Activated CD8-positive, alpha-beta T cell treated with anti-CD3 and anti-CD28 coated beads for 36 hours (primary cell): Measurements from ENCODE around the gene CDH8. TPM values are rescaled to one million over a fixed set of nuclear protein-coding genes. Genes with fewer than 3 reads are reported as not detected.

Experiments
- ATAC-seq: fragments of 200-7000 bp; cut with Tn5 transposase; one replicate; pipeline ENCODE4 v1.10.0; 2021; ENCODE audit warnings: mild to moderate bottlenecking, moderate library complexity
- CTCF ChIA-PET: fragments of 350-600 bp; sonication (Branson Sonifier 250); formaldehyde crosslinking; loops from one replicate; lab custom pipeline; 2021; ENCODE audit warnings: antibody characterized with exemption; lab: Charles Lee
- POLR2A ChIA-PET: fragments of 350-600 bp; sonication (Branson Sonifier 250); formaldehyde crosslinking; loops from one replicate; lab custom pipeline; 2021; ENCODE audit warnings: antibody characterized with exemption; lab: Charles Lee
- DNase-seq: peaks from one replicate; pipeline ENCODE4 v3.0.0-alpha.2; 2020
- H3K27ac Mint-ChIP-seq: one replicate; pipeline ENCODE4 v1.8.0; 2021; ENCODE audit warnings: mild to moderate bottlenecking, mixed read lengths
- H3K27me3 Mint-ChIP-seq: one replicate; pipeline ENCODE4 v1.8.0; 2021; ENCODE audit warnings: mixed read lengths
- H3K36me3 Mint-ChIP-seq: one replicate; pipeline ENCODE4 v1.8.0; 2021; ENCODE audit warnings: low read depth, mixed read lengths
- H3K4me1 Mint-ChIP-seq: one replicate; pipeline ENCODE4 v1.8.0; 2021; ENCODE audit warnings: low read depth, mixed read lengths
- H3K4me3 Mint-ChIP-seq: one replicate; pipeline ENCODE4 v1.8.0; 2021; ENCODE audit warnings: mild to moderate bottlenecking, moderate library complexity, mixed read lengths
- H3K9me3 Mint-ChIP-seq: one replicate; pipeline ENCODE4 v1.8.0; 2021; ENCODE audit warnings: mixed read lengths
- CTCF ChIP-seq: fragments of 200-600 bp; IDR thresholded peaks from one replicate; pipeline ENCODE4 v1.8.0; 2022; ENCODE audit warnings: antibody characterized with exemption, mild to moderate bottlenecking
- intact Hi-C: fragments of 100-400 bp; cut with micrococcal nuclease; formaldehyde crosslinking; loops from one replicate; pipeline ENCODE4 v1.10.0; 2022
- total RNA-seq, 2 experiments: library from RNA; stranded (reverse); gene quantifications; one replicate each; pipeline ENCODE4 v1.2.3, GENCODE V29; 2021

CDH8 gene
- total RNA-seq, 2 experiments from 2014 or later: not detected

GRCh38 chr16:61948414-61948813 lies 87.8 kb downstream of the CDH8 start:
- Mint-ChIP-seq H3K27me3 (no peaks in the 10 kb centered on the region), H3K36me3 (no peaks in the 10 kb centered on the region), H3K9me3 (peaks cover 12% of the 10 kb centered on the region), H3K4me1 (no peaks in the 10 kb centered on the region), H3K4me3 (no peak overlapping the region), H3K27ac (no peak overlapping the region)
- ATAC-seq: no peak
- POLR2A ChIA-PET: no interaction called here
- CTCF ChIA-PET: no interaction called here
- no peak for TF ChIP-seq CTCF
- intact Hi-C loops: no loop called here
- DNase-seq: no peak

GRCh38 chr16:61946019-61946418 lies 90.2 kb downstream of the CDH8 start:
- no peaks in the 10 kb centered on the region for H3K36me3 Mint-ChIP-seq
- no peaks in the 10 kb centered on the region for H3K27me3 Mint-ChIP-seq
- CTCF ChIA-PET: no interaction called here
- TF ChIP-seq CTCF: no peak
- no peak for DNase-seq
- no peaks in the 10 kb centered on the region for H3K4me1 Mint-ChIP-seq
- intact Hi-C loops: no loop called here
- H3K27ac Mint-ChIP-seq: no peak overlapping the region
- H3K9me3 Mint-ChIP-seq: peaks cover 16% of the 10 kb centered on the region
- H3K4me3 Mint-ChIP-seq: no peak overlapping the region
- POLR2A ChIA-PET: no interaction called here
- ATAC-seq: no peak

GRCh38 chr16:61945511-61945910 lies 90.7 kb downstream of the CDH8 start:
- Mint-ChIP-seq H3K9me3 (peaks cover 16% of the 10 kb centered on the region), H3K27ac (no peak overlapping the region), H3K4me1 (no peaks in the 10 kb centered on the region), H3K4me3 (no peak overlapping the region), H3K27me3 (no peaks in the 10 kb centered on the region), H3K36me3 (no peaks in the 10 kb centered on the region)
- DNase-seq (no peak), ATAC-seq (no peak)
- intact Hi-C loops: no loop called here
- no peak for TF ChIP-seq CTCF
- ChIA-PET POLR2A (no interaction called here), CTCF (no interaction called here)

- no peak for ATAC-seq
- ChIA-PET POLR2A (no interaction called here), CTCF (no interaction called here)
- H3K9me3 Mint-ChIP-seq: peaks cover 16% of the 10 kb centered on the region
- H3K27ac Mint-ChIP-seq: no peak overlapping the region
- intact Hi-C loops: no loop called here
- no peaks in the 10 kb centered on the region for H3K36me3 Mint-ChIP-seq
- H3K27me3 Mint-ChIP-seq: no peaks in the 10 kb centered on the region
- DNase-seq: no peak
- H3K4me1 Mint-ChIP-seq: no peaks in the 10 kb centered on the region
- H3K4me3 Mint-ChIP-seq: no peak overlapping the region
- no peak for TF ChIP-seq CTCF
Observed at GRCh38 chr16:61944004-61944403, 92.2 kb downstream of the CDH8 start.

- TF ChIP-seq CTCF: no peak
- CTCF ChIA-PET: no interaction called here
Observed at GRCh38 chr16:61940611-61941010, 95.6 kb downstream of the CDH8 start.

More at GRCh38 chr16:61940611-61941010, 95.6 kb downstream of the CDH8 start:
- peaks cover 9% of the 10 kb centered on the region for H3K9me3 Mint-ChIP-seq
- H3K27ac Mint-ChIP-seq: no peak overlapping the region
- H3K4me1 Mint-ChIP-seq: no peaks in the 10 kb centered on the region
- POLR2A ChIA-PET: no interaction called here
- no peak for ATAC-seq
- no peaks in the 10 kb centered on the region for H3K36me3 Mint-ChIP-seq
- H3K27me3 Mint-ChIP-seq: no peaks in the 10 kb centered on the region
- no peak overlapping the region for H3K4me3 Mint-ChIP-seq
- intact Hi-C loops: no loop called here
- DNase-seq: no peak
